Body of pancreas (tissue), 4 donors: ENCODE data around the gene SMARCD2.

ENCODE experiments used
- POLR2A ChIP-seq, 3 donors: fragments of 450-650 bp; IDR thresholded peaks; one replicate each; pipeline ENCODE4 v1.6.1; 2016; ENCODE audit warnings: antibody characterized with exemption in 3 of 3, mild to moderate bottlenecking in 2 of 3
- TF ChIP-seq, protein P1 (sequence below), 7 experiments: fragments of 450-650 bp in 4 of 7; fragments of 200-600 bp in 3 of 7; sonication (generic) in 3 of 7; IDR thresholded peaks; one replicate each; pipeline ENCODE4 v1.5.1; 2016 to 2019; ENCODE audit warnings: antibody characterized with exemption in 7 of 7

- TF ChIP-seq, protein P1, sequence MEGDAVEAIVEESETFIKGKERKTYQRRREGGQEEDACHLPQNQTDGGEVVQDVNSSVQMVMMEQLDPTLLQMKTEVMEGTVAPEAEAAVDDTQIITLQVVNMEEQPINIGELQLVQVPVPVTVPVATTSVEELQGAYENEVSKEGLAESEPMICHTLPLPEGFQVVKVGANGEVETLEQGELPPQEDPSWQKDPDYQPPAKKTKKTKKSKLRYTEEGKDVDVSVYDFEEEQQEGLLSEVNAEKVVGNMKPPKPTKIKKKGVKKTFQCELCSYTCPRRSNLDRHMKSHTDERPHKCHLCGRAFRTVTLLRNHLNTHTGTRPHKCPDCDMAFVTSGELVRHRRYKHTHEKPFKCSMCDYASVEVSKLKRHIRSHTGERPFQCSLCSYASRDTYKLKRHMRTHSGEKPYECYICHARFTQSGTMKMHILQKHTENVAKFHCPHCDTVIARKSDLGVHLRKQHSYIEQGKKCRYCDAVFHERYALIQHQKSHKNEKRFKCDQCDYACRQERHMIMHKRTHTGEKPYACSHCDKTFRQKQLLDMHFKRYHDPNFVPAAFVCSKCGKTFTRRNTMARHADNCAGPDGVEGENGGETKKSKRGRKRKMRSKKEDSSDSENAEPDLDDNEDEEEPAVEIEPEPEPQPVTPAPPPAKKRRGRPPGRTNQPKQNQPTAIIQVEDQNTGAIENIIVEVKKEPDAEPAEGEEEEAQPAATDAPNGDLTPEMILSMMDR (IDR thresholded peaks at IDR 0.05): no peak
- TF ChIP-seq POLR2A (IDR thresholded peaks at IDR 0.05): no peak
These were observed 5.7 kb downstream of the SMARCD2 start for GRCh38 chr17:63836811-63837210.
